22Rv1 (cell line): Measurements from ENCODE around the gene SLC22A5.

Experiments
- CTCF ChIP-seq: fragments of 450-650 bp; IDR thresholded peaks from 2 replicates; pipeline ENCODE4 v1.5.1; 2017; ENCODE audit warnings: mild to moderate bottlenecking
- ZFX ChIP-seq: fragments of 450-650 bp; IDR thresholded peaks from 2 replicates; pipeline ENCODE4 v1.6.1; 2017; ENCODE audit warnings: antibody characterized with exemption, borderline replicate concordance

GRCh38 chr5:132335402-132335801, 34.1 kb upstream of the SLC22A5 start:
- no peak for TF ChIP-seq CTCF
- no peak for TF ChIP-seq ZFX
